Ovary (tissue), 9 donors: ENCODE measurements around the gene LCTL. TPM values are rescaled to one million over a fixed set of nuclear protein-coding genes. Genes with fewer than 3 reads are reported as not detected.

Source experiments
- DNase-seq, 5 donors: peaks; one replicate each; pipeline ENCODE4 v3.0.0-alpha.2; 2019 to 2020
- H3K27ac ChIP-seq, 2 donors: fragments of 200-600 bp; one replicate each; pipeline versions ENCODE4 v1.5.1 to v1.8.0; 2019 to 2022
- H3K27me3 ChIP-seq: fragments of 200-600 bp; one replicate; pipeline ENCODE4 v1.8.0; 2022
- H3K36me3 ChIP-seq: fragments of 200-600 bp; sonication (generic); one replicate; pipeline ENCODE4 v1.5.1; 2019
- H3K4me1 ChIP-seq: one replicate; pipeline ENCODE4 v1.8.1; 2013; ENCODE audit warnings: mild to moderate bottlenecking, moderate library complexity; ENCODE audit not compliant: insufficient read depth
- H3K4me3 ChIP-seq: fragments of 200-600 bp; sonication (generic); one replicate; pipeline ENCODE4 v1.5.1; 2017
- H3K9me3 ChIP-seq, 2 donors: fragments of 200-600 bp in 1 of 2; sonication (generic) in 1 of 2; one replicate each; pipeline versions ENCODE4 v1.5.1 to v1.8.1; 2013 to 2019; ENCODE audit warnings: mild to moderate bottlenecking in 1 of 2, moderate library complexity in 1 of 2
- EP300 ChIP-seq: sonication (generic); formaldehyde crosslinking; IDR thresholded peaks from one replicate; pipeline ENCODE4 v1.6.1; 2017; ENCODE audit warnings: antibody characterized with exemption
- POLR2A ChIP-seq: fragments of 450-650 bp; IDR thresholded peaks from one replicate; pipeline ENCODE4 v1.6.1; 2017; ENCODE audit warnings: antibody characterized with exemption, mild to moderate bottlenecking, moderate library complexity
- WGBS, 3 donors: extraction: QIAGEN DNeasy Blood & Tissue Kit in 1 of 3; methylation state at CpG; one replicate each; pipeline versions ENCODE4 v1.1.5 to v1.1.7; 2013 to 2017; 5-methylcytosine and 5-hydroxymethylcytosine counted together
- intact Hi-C, 4 donors: fragments of 100-400 bp; cut with DNase I; formaldehyde crosslinking; loops; one replicate each; pipeline versions ENCODE4 v1.11.0 to v1.15.1; 2022 to 2023
- polyA plus RNA-seq, 2 donors: library from polyadenylated mRNA; stranded (reverse); fragments of 200-250 nt in 1 of 2; fragments of 350-450 nt in 1 of 2; fragmentation: Illumina TruSeq in 1 of 2; extraction: RNeasy Lipid Tissue Mini Kit (QIAGEN cat#74804) in 1 of 2; gene quantifications; one replicate each; pipeline ENCODE4 v1.2.3, GENCODE V29; 2013 to 2014
- total RNA-seq, 7 donors: library from RNA; depleted of rRNA in 2 of 7; stranded (reverse); fragments of >200 nt in 2 of 7; fragmentation: NEBNext Ultra II Directional in 3 of 7; extraction: Animal tissue kit (Norgen Biotek cat#: 25700) in 3 of 7; gene quantifications; one replicate each; pipeline versions ENCODE4 v1.1.0 to v1.2.4, GENCODE V29; 2016 to 2023
- TF ChIP-seq, protein P1 (sequence below), 3 donors: fragments of 450-650 bp in 2 of 3; fragments of 200-600 bp in 1 of 3; IDR thresholded peaks; one replicate each; pipeline versions ENCODE4 v1.5.1 to v1.8.0; 2016 to 2022; ENCODE audit warnings: antibody characterized with exemption in 3 of 3, mild to moderate bottlenecking in 1 of 3
- donor health status: DM: no; HTN: no; CAD: no; lungs with moderate emphysema.
- donor health status: DM: no; HTN: no; CAD: no.
- donor health status: Bipolar disorder and iron deficiency.
- donor health status: DM: yes; HTN: yes; CAD: no.
- donor health status: DM: no; HTN: no; CAD: no.
- donor health status: DM: yes; HTN: yes; CAD: no.

LCTL gene
- total and polyA plus RNA-seq, 9 donors, result 0.23 TPM; not detected in 8

DNA sequence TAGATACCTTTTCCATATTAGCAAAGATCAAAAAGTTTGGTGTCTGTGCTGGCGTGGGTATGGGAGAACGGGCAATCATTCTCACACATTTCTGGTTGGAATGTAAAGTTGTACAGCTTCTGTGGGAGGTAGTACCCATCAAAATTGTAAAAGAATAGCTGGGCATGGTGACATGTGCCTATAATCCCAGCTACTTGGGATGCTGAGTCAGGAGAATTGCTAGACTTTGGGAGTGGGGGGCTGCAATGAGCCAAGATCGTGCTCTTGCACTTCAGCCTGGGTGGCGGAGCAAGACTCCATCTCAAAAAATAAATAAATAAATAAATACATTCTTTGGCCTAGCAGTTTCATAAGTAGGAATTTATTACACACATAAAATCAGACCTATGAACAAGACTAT is 22.9 kb downstream of the LCTL start:
- TF ChIP-seq, protein P1, sequence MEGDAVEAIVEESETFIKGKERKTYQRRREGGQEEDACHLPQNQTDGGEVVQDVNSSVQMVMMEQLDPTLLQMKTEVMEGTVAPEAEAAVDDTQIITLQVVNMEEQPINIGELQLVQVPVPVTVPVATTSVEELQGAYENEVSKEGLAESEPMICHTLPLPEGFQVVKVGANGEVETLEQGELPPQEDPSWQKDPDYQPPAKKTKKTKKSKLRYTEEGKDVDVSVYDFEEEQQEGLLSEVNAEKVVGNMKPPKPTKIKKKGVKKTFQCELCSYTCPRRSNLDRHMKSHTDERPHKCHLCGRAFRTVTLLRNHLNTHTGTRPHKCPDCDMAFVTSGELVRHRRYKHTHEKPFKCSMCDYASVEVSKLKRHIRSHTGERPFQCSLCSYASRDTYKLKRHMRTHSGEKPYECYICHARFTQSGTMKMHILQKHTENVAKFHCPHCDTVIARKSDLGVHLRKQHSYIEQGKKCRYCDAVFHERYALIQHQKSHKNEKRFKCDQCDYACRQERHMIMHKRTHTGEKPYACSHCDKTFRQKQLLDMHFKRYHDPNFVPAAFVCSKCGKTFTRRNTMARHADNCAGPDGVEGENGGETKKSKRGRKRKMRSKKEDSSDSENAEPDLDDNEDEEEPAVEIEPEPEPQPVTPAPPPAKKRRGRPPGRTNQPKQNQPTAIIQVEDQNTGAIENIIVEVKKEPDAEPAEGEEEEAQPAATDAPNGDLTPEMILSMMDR (IDR thresholded peaks at IDR 0.05), result no peak
- no peak for TF ChIP-seq EP300
- TF ChIP-seq POLR2A, result no peak
- intact Hi-C loops, result no loop called here
- no peaks in the 10 kb centered on the region for H3K36me3 ChIP-seq
- WGBS, 3 donors, result 96 to 99% (median 97%) methylated on average over 4 of the region's 4 CpGs
- no peak overlapping the region for H3K4me3 ChIP-seq
- no peaks in the 10 kb centered on the region for H3K27me3 ChIP-seq
- H3K4me1 ChIP-seq, result no peaks in the 10 kb centered on the region
- DNase-seq, result no peak
- no peaks in the 10 kb centered on the region for H3K9me3 ChIP-seq
- H3K27ac ChIP-seq, result no peak overlapping the region

- Histone ChIP-seq H3K4me3 (no peak overlapping the region), H3K27me3 (no peaks in the 10 kb centered on the region), H3K4me1 (no peaks in the 10 kb centered on the region), H3K27ac (no peak overlapping the region), H3K36me3 (no peaks in the 10 kb centered on the region), H3K9me3 (no peaks in the 10 kb centered on the region)
- DNase-seq, result no peak
- intact Hi-C loops, result no loop called here
- no peak for TF ChIP-seq EP300
- TF ChIP-seq, protein P1 (IDR thresholded peaks at IDR 0.05), result no peak
- TF ChIP-seq POLR2A, result no peak
- 75 to 89% (median 79%) methylated on average over 9 of the region's 9 CpGs for WGBS, 3 donors
Observed at GRCh38 chr15:66535056-66535455, 30.7 kb downstream of the LCTL start.

DNA sequence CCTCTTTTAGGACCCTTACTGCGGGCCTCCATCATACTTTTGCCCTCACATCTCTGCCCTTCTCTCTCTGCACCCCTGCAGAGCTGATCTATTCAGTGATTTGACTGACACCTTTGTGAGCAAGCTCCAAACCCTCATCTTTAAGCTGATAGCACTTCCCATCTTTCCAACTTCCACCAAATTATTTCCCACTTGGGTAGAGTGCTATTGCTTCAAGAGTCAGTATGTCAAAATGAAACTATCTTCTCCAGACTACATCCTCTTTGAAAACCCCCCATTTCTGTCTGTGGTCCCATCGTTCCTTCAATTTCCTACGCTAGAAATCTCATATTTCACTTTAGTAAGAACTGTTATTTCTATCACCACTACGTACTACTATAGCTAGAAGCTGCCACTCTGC is 41.0 kb downstream of the LCTL start:
- Histone ChIP-seq H3K27ac (no peak overlapping the region), H3K9me3 (no peaks in the 10 kb centered on the region), H3K4me1 (no peaks in the 10 kb centered on the region), H3K36me3 (no peaks in the 10 kb centered on the region), H3K27me3 (no peaks in the 10 kb centered on the region), H3K4me3 (no peak overlapping the region)
- TF ChIP-seq, protein P1 (IDR thresholded peaks at IDR 0.05), result no peak
- TF ChIP-seq POLR2A (no peak), EP300 (no peak)
- intact Hi-C loops, result no loop called here
- DNase-seq, result no peak
- WGBS, 3 donors, result 92 to 94% (median 92%) methylated on average over 4 of the region's 4 CpGs

DNA sequence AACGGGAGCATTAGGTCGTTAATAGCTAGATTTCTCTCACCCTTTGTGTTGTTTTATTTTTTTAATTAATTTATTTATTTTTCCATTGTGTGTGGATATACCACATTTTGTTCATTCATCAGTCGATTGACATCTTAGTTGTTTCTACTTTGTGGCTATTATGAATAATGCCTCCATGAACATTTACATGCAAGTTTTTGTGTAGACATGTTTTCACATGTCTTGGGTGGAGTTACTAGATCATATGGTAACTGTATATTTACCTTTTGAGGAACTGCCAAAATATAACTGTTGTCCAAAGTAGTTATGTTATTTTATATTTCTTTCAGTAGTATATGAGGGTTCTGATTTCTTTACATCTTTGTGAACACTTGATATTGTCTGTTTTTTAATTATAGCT is 41.9 kb downstream of the LCTL start:
- no peak for TF ChIP-seq EP300
- TF ChIP-seq POLR2A, result no peak
- TF ChIP-seq, protein P1 (IDR thresholded peaks at IDR 0.05), result no peak
- WGBS, 3 donors, result 92 to 93% (median 93%) methylated on average over 3 of the region's 3 CpGs
- Histone ChIP-seq H3K4me1 (no peaks in the 10 kb centered on the region), H3K4me3 (no peak overlapping the region), H3K27me3 (no peaks in the 10 kb centered on the region), H3K27ac (no peak overlapping the region), H3K9me3 (no peaks in the 10 kb centered on the region), H3K36me3 (no peaks in the 10 kb centered on the region)
- intact Hi-C loops, result no loop called here
- no peak for DNase-seq

- intact Hi-C loops, result loop anchor here in 1 of 4 donors (10.0 kb wide), 1 partner anchor 339 kb away; no protein-coding TSS in a partner anchor
- H3K9me3 ChIP-seq, result no peaks in the 10 kb centered on the region
- no peak for DNase-seq
- H3K27ac ChIP-seq, result no peak overlapping the region
- no peaks in the 10 kb centered on the region for H3K4me1 ChIP-seq
- WGBS, 3 donors, result 94 to 97% (median 95%) methylated on average over 2 of the region's 2 CpGs
- H3K36me3 ChIP-seq, result no peaks in the 10 kb centered on the region
- H3K4me3 ChIP-seq, result no peak overlapping the region
- TF ChIP-seq EP300 (no peak), POLR2A (no peak)
- TF ChIP-seq, protein P1 (IDR thresholded peaks at IDR 0.05), result no peak
- H3K27me3 ChIP-seq, result no peaks in the 10 kb centered on the region
Observed at GRCh38 chr15:66515901-66516322, 49.9 kb downstream of the LCTL start.
